Measurements from ENCODE around the gene PFN4.
"Not testable (repeated sequence)": the region's sequence is repeated elsewhere in the genome, so short reads cannot be mapped to it uniquely, and the experiment has no call there.

PFN4 gene

GRCh38 chr2:24123195-24123921, at the start of gene PFN4, which contains the start of gene FAM228B:
Gene PFN4 (minus strand): TSS chr2:24123334. CDS start chr2:24122535, 799 bp downstream.
Gene FAM228B (plus strand): TSS chr2:24123469. CDS start chr2:24124362, 893 bp downstream.
- peak; percentile 67 for DNase-seq

DNA sequence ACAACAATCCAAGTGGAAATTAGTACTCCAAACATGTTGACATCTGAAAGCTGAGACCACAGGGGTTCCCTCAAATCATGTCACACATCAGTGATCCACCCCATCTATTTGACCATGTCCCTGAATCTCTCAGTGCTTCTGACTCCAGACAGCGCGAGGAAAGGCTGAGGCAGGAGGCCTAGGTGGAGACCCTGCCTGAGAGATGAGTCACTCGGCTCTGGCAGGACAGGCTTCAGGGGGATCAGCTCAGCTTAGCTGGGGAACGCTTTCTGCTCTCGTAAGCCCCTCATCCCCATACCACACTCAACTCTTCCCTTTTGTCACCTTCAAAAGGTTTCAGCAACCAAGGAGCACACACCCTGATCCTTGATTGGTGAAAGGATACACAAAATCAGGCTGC, 45.9 kb upstream of the PFN4 start:
- no peak for DNase-seq

- DNase-seq = peak; percentile 29
Measured at GRCh38 chr2:24164416-24164973, 41.4 kb upstream of the PFN4 start.

DNA sequence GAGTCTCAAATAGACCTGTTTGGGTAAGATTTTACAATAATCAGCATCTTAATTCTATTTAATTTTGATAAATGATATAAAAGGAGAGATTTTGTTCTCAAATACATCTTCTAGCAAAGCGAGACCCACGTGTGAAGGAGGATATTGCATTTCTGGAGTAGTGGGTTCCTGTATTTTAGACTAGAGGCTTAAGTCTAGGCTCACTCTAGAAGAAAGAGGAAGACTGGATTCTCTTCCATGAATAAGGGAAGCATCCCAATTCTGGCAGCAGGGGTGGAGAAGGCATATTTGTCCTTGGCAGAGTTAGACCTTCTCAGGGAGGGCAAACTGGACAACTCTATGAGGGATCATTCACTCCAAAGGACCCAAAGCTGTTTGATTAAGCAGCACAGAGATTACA, 40.5 kb upstream of the PFN4 start:
- no peak for DNase-seq

- no peak for DNase-seq
Measured at GRCh38 chr2:24163186-24163585, 40.1 kb upstream of the PFN4 start.

GRCh38 chr2:24162494-24162893, 39.4 kb upstream of the PFN4 start:
- no peak for DNase-seq

GRCh38 chr2:24160761-24161160, 37.6 kb upstream of the PFN4 start:
- DNase-seq = no peak

GRCh38 chr2:24159708-24160107, 36.6 kb upstream of the PFN4 start:
- no peak for DNase-seq

DNA sequence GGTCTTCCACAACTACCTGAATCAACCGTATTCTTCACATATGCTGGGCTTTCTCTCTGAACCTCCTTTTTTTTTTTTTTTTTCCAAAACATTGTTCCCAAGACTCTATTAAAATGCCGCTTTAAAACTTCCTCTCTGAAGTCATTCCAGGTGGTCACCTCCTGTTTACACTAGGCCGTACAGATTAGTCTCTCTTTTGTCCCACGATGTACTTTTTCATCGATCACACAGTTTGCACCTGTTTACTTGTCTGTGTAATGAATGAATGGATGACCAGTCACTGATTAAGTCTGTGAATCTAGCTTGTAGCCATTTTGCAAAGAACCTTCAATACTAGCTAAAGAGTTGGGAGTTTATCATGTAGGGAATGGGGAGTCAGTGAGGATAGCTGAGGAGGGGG, 35.0 kb upstream of the PFN4 start:
- no peak for DNase-seq

GRCh38 chr2:24153478-24153877, 30.3 kb upstream of the PFN4 start:
- DNase-seq = no peak

GRCh38 chr2:24152413-24153197, 29.5 kb upstream of the PFN4 start:
- DNase-seq = no peak

- no peak for DNase-seq
Measured at GRCh38 chr2:24147364-24147763, 24.2 kb upstream of the PFN4 start.

DNA sequence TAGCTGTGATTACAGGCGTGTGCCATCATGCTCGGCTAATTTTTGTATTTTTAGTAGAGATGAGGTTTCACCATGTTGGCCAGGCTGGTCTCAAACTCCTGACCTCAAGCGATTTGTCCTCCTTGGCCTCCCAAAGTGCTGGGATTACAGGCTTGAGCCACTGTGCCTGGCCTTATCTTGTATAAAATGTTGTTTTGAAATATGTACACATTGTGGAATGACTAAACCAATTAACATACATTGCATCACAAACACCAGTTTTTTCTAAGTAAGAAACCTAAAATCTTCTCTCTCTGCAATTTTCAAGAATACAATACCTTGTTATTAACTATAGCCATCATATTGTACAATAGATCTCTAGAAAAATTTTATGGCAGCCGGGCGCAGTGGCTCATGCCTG, 17.2 kb upstream of the PFN4 start:
- DNase-seq = not testable (repeated sequence)

- DNase-seq = no peak
Measured at GRCh38 chr2:24132543-24132942, 9.4 kb upstream of the PFN4 start.

GRCh38 chr2:24125956-24126355, 2.8 kb upstream of the PFN4 start:
- no peak for DNase-seq

DNA sequence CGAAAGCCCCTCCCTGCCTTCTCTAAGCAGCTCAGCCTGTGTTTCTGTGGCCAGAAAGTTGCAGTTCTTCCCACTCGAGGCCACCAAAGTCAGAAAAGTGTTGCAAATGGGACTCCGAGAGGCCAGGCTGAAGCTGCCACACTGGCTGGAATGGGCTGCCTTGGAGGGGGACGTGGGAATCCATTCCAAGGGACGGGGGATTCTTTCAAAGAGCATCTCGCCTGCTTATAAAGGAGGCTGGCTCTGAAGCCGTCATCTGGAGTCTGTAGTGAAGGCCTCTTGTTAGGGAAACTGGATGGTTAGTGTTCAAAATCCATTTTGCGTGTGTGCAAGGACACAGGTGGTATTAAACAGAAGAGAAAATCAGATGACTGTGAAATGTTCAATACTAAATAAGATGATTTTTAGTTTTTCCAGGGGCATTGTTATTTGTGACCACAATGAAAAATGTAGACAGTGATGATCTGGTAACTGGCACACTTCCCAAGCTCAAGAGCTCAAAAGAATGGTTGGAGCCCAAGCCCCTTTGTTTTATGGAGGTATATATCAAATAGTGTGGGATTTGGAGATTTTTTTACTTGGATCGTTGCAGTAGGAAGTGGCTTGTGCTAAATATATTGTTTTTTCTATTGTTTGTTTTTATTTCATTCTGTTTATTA, 917 bp upstream of the PFN4 start:
- no peak for DNase-seq

- no peak for DNase-seq
Measured at GRCh38 chr2:24122366-24123194, 554 bp downstream of the PFN4 start.

GRCh38 chr2:24121469-24121868, 1.7 kb downstream of the PFN4 start:
- no peak for DNase-seq

GRCh38 chr2:24121066-24121465, 2.1 kb downstream of the PFN4 start:
- no peak for DNase-seq

DNA sequence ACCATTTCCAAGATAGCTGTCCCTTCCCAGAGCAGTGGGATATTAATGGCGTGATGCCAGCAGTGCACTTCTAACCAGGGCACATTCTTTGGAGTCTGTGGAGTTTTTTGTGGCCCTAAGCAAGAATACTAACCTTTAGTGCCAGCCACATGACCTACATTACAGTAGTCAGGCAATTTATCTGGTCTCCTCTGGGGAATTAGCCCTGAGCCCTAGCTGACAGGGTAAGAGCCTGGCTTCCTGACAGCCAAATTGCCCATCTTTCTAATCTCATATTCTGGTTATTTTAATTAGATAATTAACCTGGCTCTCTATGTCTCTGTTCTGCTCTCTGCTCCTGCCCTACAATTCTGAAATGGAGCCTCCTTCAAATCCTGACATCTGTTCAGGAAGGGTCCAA, 5.2 kb downstream of the PFN4 start:
- no peak for DNase-seq

GRCh38 chr2:24115057-24115456, 8.1 kb downstream of the PFN4 start:
- DNase-seq = no peak

DNA sequence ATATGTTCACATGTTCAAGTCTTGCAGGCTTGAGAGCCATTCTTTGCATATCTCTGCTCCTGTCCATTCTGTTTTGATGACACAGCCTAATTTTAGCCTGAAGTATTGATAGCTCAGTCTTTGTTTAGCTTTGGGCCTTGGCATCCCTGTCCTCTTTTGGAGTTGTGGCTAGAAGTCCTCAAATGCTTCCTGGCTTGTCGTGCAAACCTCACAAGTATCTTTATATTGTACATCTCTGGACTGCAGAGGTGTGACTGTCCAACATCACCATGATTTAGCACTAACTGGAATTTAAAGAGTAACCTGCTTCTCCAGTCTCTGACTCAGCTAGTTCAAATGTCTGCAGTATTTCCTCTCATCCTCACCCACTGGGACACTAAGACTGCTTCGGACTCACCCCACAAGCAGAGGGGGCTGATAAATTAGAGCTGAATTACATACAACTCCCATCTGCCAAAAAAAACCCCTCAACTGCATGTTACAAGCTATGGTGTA, 11.7 kb downstream of the PFN4 start:
- no peak for DNase-seq

Measured in CD4-positive, alpha-beta T cell treated with Interleukin-17A for 4 hours (primary cell).